A673 (cell line): ENCODE measurements around the gene SRSF8. TPM values are rescaled to one million over a fixed set of nuclear protein-coding genes. Genes with fewer than 3 reads are reported as not detected.
"Not testable (repeated sequence)": the region's sequence is repeated elsewhere in the genome, so short reads cannot be mapped to it uniquely, and the experiment has no call there.

Source experiments
- Bru-seq: library from RNA; stranded (reverse); fragments of 400-500 nt; gene quantifications from one replicate; lab custom pipeline; 2021; lab: Mats Ljungman, UMichigan
- BruChase-seq, 2 experiments: library from RNA; stranded (reverse); fragments of 400-500 nt; gene quantifications; one replicate each; lab custom pipeline; 2021; lab: Mats Ljungman, UMichigan
- BruUV-seq: library from RNA; stranded (reverse); fragments of 400-500 nt; replicated peaks from 2 replicates; lab custom pipeline; 2021; lab: Mats Ljungman, UMichigan
- CTCF ChIA-PET: fragments of 300-600 bp; sonication (Branson Sonifier 250); formaldehyde crosslinking; loops from one replicate; lab custom pipeline; 2022; ENCODE audit warnings: antibody characterized with exemption; lab: Charles Lee
- POLR2A ChIA-PET: fragments of 300-600 bp; sonication (Branson Sonifier 250); formaldehyde crosslinking; loops from one replicate; lab custom pipeline; 2022; ENCODE audit warnings: antibody characterized with exemption; ENCODE audit not compliant: low non-redundant PET; lab: Charles Lee
- DNase-seq: peaks from one replicate; pipeline ENCODE4 v3.0.0-alpha.2; 2015; ENCODE audit warnings: low spot score
- H3K27ac ChIP-seq: fragments of 200-600 bp; sonication (generic); 2 replicates; pipeline ENCODE4 v1.5.1; 2016; ENCODE audit warnings: mixed run types, low read depth, mild to moderate bottlenecking, mixed read lengths, antibody characterized with exemption, low read length; ENCODE audit not compliant: poor library complexity, severe bottlenecking
- H3K27me3 ChIP-seq: fragments of 200-600 bp; sonication (generic); replicated peaks from 2 replicates; pipeline ENCODE4 v1.6.1; 2017; ENCODE audit warnings: mixed run types, low read depth, mild to moderate bottlenecking, mixed read lengths, antibody characterized with exemption, low read length; ENCODE audit not compliant: insufficient read depth, poor library complexity
- H3K36me3 ChIP-seq: fragments of 200-600 bp; sonication (generic); 2 replicates; pipeline ENCODE4 v1.6.1; 2016; ENCODE audit warnings: mixed run types, mild to moderate bottlenecking, mixed read lengths, antibody characterized with exemption, low read length; ENCODE audit not compliant: insufficient read depth, poor library complexity, severe bottlenecking
- H3K4me1 ChIP-seq: fragments of 200-600 bp; sonication (generic); 2 replicates; pipeline ENCODE4 v1.6.1; 2017; ENCODE audit warnings: mixed run types, mild to moderate bottlenecking, mixed read lengths, antibody characterized with exemption, low read length; ENCODE audit not compliant: insufficient read depth, poor library complexity, severe bottlenecking
- H3K4me3 ChIP-seq: fragments of 200-600 bp; sonication (generic); 2 replicates; pipeline ENCODE4 v1.5.1; 2016; ENCODE audit warnings: low read depth, mixed run types, mild to moderate bottlenecking, mixed read lengths, low read length; ENCODE audit not compliant: poor library complexity, severe bottlenecking
- H3K9me3 ChIP-seq: fragments of 200-600 bp; sonication (generic); 2 replicates; pipeline ENCODE4 v1.6.1; 2016; ENCODE audit warnings: mixed run types, low read depth, mild to moderate bottlenecking, mixed read lengths, antibody characterized with exemption, low read length; ENCODE audit not compliant: poor library complexity, severe bottlenecking
- CTCF ChIP-seq: fragments of 300-800, 200-600 bp; sonication (generic); conservative IDR thresholded peaks from 2 replicates; pipeline ENCODE4 v1.5.1; 2017; ENCODE audit warnings: low read depth, mild to moderate bottlenecking, antibody characterized with exemption, low read length, moderate library complexity, mixed read lengths
- EZH2 ChIP-seq: fragments of 200-600 bp; sonication (generic); IDR thresholded peaks from 2 replicates; pipeline ENCODE4 v1.6.1; 2017; ENCODE audit warnings: borderline replicate concordance, low read depth, mild to moderate bottlenecking, mixed read lengths, antibody characterized with exemption, low read length; ENCODE audit not compliant: poor library complexity, severe bottlenecking
- intact Hi-C: fragments of 100-400 bp; cut with micrococcal nuclease; formaldehyde crosslinking; loops from one replicate; pipeline ENCODE4 v1.10.0; 2022; ENCODE audit not compliant: unreplicated experiment
- long read RNA-seq: library from polyadenylated mRNA; stranded (forward); transcript quantifications from one replicate; pipeline ENCODE4 v2.0.0, GENCODE V29; 2022
- total RNA-seq: library from RNA; stranded (reverse); gene quantifications from 2 replicates; pipeline ENCODE4 v1.2.3, GENCODE V29; 2021

The SRSF8 gene
- total RNA-seq (22.5 and 25.0 TPM in 2 replicates), Bru-seq, nascent RNA (percentile 80 among the genes with signal in this experiment), BruChase-seq, experiment 1, labeled RNA remaining after a 2-hour chase (percentile 91 among the genes with signal in this experiment), BruChase-seq, experiment 2, labeled RNA remaining after a 6-hour chase (percentile 94 among the genes with signal in this experiment)
- long read RNA-seq, full-length matches to known transcripts, result 74 of 75 reads
- long read RNA-seq, partial matches to known transcripts, result 0 of 75 reads
- long read RNA-seq, other reads (novel, unspliced or antisense), result 1 of 75 reads

GRCh38 chr11:95066716-95067038, at the start of gene SRSF8:
SRSF8 (plus strand) TSS chr11:95066919; CDS start chr11:95067227, 308 bp downstream.
- intact Hi-C loops, result loop anchor here (5.0 to 10.0 kb wide), 2 partner anchors 292 to 1361 kb away; no protein-coding TSS in a partner anchor
- peak within 1 kb of the TSS; percentile 86 for H3K27ac ChIP-seq
- DNase-seq, result no peak
- BruUV-seq, result no TSS peak
- peaks cover 9% of the 10 kb centered on the region for H3K4me1 ChIP-seq
- peak within 1 kb of the TSS; percentile 68 for H3K4me3 ChIP-seq
- ChIA-PET CTCF (interaction anchor here (0.6 to 2.0 kb wide), 9 partner anchors 12 to 638 kb away, joined by 3 to 10 read pairs (median 5); partner anchors contain the start of genes CWC15, ENDOD1 and KDM4D), POLR2A (no interaction called here)
- H3K9me3 ChIP-seq, result no peaks in the 10 kb centered on the region
- H3K27me3 ChIP-seq, result peaks cover under 1% of the 10 kb centered on the region
- no peaks in the 10 kb centered on the region for H3K36me3 ChIP-seq
- TF ChIP-seq CTCF (no peak), EZH2 (no peak)

GRCh38 chr11:95021468-95021867, 45.3 kb upstream of the SRSF8 start:
- H3K27me3 ChIP-seq, CTCF ChIA-PET, H3K36me3 ChIP-seq, BruUV-seq, H3K4me3 ChIP-seq, intact Hi-C loops, H3K4me1 ChIP-seq, DNase-seq, H3K9me3 ChIP-seq, POLR2A ChIA-PET, H3K27ac ChIP-seq: not testable (repeated sequence)

GRCh38 chr11:95024958-95025357, 41.8 kb upstream of the SRSF8 start, which contains the start of gene KDM4E:
KDM4E (plus strand) TSS chr11:95025258; CDS start chr11:95025558, 300 bp downstream.
- ChIA-PET POLR2A (no interaction called here), CTCF (no interaction called here)
- BruUV-seq, result no TSS peak
- Histone ChIP-seq H3K27me3 (no peaks in the 10 kb centered on the region), H3K4me1 (no peaks in the 10 kb centered on the region), H3K9me3 (no peaks in the 10 kb centered on the region), H3K4me3 (no peak within 1 kb of the TSS), H3K36me3 (no peaks in the 10 kb centered on the region), H3K27ac (no peak within 1 kb of the TSS)
- no peak for DNase-seq
- intact Hi-C loops, result no loop called here
- no peak for TF ChIP-seq CTCF
- no peak for TF ChIP-seq EZH2

- H3K4me3 ChIP-seq, H3K4me1 ChIP-seq, POLR2A ChIA-PET, intact Hi-C loops, H3K9me3 ChIP-seq, H3K27me3 ChIP-seq, BruUV-seq, H3K36me3 ChIP-seq, CTCF ChIA-PET, DNase-seq, H3K27ac ChIP-seq: not testable (repeated sequence)
Observed at GRCh38 chr11:95025594-95025993, 41.1 kb upstream of the SRSF8 start.
